Raji (cell line): ENCODE measurements around the gene TOMM40.

ENCODE experiments used
- POLR2A ChIP-seq: IDR thresholded peaks from 2 replicates; pipeline ENCODE4 v1.6.1; 2011; ENCODE audit warnings: low read depth, low read length, control low read depth; ENCODE audit not compliant: insufficient read depth

Gene TOMM40

DNA sequence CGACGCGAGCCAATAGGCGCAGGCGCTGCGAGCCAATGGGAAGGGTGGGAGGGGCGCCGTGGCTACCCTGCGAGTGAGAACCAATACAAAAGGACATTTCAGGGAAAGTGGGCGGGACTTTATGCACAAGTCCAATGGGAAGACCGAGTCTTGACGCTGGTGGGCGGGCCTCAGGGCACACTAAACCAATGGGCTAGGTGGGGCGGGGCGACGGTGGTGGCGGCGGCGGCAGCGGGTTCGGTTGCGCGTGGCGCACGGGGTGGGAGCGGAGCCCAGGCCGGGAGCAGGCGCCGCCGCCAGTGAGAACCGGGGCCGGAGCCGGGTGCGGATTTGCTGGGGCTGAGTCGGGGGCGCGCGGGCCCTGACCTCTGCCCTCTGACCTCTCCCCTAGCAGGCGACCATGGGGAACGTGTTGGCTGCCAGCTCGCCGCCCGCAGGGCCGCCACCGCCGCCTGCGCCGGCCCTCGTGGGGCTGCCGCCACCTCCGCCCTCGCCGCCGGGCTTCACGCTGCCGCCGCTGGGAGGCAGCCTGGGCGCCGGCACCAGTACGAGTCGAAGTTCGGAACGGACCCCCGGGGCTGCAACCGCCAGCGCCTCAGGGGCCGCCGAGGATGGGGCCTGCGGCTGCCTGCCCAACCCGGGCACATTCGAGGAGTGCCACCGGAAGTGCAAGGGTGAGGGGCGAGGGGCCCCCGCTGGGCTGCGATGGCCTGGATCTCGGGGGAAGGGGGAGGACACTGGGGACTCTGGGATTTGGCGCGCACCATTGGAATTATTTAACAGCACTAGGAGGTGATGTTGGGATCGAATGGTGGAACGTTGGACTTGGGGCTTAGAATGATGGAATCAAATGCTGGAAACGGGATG, at the start of gene TOMM40:
TOMM40 (plus strand) TSS at position 239 of the 867 bp plus-strand sequence; CDS start at position 401, 162 bp downstream.
- TF ChIP-seq POLR2A = peak; percentile 47

DNA sequence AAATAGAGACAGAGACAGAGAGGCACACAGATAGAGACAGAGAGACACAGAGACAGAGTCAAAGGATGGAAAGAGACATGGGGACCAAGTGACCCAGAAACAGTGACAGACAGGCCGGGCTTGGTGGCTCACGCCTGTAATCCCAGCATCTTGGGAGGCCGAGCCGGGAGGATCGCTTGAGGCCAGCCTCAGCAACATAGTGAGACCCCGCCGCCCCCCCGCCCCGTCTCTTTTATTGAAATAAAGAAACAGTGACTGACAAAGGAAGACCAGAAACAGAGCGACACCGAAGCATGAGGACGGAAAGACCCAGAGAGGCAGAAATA, 45.8 kb upstream of the TOMM40 start:
- no peak for TF ChIP-seq POLR2A

DNA sequence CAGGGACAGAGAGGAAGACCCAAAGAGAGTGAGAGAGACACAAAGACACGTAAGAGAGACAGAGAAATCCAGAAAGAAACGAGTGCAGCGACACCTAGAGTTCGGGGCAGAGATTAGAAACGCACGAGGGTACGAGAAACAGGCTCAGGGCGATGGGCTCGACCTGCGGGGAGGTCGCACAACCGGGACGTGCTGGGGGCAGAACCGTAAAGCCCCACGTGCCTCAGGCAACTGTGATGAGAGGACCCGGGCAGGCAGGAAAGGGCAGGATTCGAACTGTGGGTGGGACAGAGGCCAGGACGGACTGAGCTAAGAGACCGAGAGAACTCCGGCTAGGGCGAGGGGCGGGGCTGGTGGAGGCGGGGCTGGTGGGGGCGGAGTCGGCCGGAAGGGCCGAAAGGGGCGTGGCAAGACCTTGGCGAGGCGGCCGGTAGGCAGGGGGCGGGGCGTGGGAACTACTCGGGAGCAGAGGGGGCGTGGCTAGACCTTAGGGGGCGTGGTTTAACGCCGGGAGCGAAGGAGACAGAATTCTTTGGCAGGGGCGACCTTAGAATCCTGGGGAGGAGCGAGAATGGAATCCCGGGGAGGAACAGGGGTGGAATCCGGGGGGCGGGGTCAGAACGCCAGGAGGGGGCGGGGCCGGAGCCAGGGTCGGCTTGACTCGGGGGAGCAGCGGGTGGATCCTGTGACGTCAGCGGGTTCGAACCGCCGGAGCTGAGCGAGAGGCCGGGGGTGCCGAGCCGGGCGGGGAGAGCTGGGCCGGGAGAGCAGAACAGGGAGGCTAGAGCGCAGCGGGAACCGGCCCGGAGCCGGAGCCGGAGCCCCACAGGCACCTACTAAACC, 45.2 kb upstream of the TOMM40 start, which contains the start of gene NECTIN2:
NECTIN2 (plus strand) TSS at position 686 of the 843 bp plus-strand sequence. CDS start 229 bp downstream, outside the sequence.
- TF ChIP-seq POLR2A = peak; percentile 70

DNA sequence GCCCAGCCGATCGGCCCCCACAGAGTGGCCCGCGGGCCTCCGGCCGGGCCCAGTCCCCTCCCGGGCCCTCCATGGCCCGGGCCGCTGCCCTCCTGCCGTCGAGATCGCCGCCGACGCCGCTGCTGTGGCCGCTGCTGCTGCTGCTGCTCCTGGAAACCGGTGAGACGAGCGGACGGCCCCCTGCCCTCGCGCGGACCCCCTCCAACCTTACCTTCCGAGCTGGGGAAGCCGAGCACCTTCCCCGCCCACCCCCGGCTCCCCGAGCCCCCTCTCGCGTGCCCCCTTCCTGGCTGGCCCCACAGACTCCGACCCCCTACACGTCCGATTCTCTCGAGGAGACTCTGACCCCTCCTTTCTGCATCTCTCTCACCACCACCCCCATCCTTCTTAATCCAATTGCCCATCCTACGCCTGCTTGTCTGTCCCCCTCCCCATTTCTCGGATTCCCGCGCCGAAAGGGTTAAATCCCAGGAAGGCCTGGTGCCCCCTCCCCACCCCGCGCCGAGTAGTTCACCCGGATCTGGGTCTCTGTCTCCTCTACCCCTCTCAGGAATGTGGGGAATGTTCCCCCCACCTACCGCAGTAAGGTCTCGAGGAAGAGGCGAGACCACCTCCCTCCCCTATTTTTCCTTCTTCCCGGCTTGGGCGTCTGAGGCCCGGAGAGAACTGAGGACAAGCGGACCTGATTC, 44.5 kb upstream of the TOMM40 start:
- no peak for TF ChIP-seq POLR2A

DNA sequence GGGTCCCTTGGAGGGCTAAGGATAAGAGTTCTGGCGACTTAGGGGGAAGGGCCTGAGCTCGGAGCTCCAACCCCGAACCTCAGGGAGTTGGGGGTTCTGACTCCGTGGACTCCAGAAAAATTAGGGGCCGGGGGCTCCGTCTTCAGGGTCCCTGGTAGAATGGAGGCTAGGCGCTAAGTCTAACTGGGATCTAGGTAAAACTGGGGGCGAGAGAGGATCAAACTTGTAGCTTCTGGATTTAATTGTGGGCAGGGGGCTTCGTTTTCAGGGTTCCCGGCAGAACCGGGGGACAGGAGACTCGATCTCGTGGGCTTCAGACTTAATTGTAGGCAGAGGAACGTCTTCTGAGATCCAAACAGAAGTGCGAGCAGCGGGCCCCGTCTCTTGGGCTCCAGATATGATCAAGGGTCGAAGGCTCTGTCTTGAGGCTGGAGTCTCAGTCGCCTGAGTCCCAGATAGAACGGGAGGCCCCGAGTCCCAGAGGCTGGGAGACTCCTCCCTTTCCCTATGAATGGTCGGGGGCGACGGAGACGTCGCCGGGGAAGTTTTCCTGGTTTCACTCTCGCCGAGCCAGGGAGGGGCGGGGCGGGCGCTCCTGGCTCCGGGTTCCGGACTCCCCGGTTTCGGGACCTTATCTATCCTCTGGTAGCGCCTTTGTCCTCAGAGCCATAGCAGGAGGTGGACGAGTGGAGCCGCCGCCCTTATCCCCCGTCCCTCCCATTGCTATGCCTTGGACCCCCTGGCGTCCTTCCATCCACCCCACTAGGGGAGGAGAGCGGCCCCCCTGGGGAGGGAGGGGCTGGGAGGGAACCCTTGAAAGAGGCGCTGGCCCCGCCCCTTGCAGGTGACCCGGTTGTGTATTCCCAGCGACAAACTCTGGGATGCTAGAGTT, 43.7 kb upstream of the TOMM40 start:
- no peak for TF ChIP-seq POLR2A

DNA sequence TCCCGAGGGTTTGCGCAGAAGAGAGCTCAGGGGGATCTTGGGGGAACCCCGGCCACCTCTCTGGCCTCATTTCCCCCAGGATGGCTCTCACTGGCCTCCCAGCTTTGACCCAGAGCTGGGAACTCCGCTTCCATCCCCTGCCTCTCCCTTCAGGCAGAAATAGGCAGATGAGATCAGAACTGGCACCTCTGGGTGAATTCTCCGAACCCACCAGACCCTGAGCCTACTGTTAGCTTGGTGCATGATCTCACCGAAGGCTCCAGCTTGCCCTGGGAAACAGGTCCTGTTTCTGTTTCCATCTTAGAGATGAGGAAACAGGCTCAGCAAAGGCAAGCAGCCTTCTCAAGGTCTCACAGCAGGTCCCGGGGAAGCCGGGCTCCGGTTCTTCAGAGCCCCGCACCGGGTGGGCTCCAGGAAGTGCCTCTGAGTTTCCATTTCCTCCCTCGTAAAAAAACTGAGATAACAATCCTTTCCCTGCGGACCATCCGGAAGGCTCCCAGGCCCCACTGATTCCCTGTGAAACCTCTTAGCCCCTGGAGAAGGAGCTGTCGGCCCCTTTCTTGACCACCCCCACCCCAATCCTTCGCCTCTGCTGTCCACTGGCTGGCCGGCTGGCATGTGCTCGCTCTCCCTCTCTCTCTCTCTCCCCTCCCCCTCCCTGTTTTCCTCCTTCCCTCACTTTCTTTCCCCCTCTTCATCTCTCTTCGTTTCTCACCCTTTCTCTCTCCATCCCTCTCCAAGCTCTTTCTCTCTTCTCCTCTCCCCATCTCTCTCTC, 42.8 kb upstream of the TOMM40 start:
- no peak for TF ChIP-seq POLR2A

DNA sequence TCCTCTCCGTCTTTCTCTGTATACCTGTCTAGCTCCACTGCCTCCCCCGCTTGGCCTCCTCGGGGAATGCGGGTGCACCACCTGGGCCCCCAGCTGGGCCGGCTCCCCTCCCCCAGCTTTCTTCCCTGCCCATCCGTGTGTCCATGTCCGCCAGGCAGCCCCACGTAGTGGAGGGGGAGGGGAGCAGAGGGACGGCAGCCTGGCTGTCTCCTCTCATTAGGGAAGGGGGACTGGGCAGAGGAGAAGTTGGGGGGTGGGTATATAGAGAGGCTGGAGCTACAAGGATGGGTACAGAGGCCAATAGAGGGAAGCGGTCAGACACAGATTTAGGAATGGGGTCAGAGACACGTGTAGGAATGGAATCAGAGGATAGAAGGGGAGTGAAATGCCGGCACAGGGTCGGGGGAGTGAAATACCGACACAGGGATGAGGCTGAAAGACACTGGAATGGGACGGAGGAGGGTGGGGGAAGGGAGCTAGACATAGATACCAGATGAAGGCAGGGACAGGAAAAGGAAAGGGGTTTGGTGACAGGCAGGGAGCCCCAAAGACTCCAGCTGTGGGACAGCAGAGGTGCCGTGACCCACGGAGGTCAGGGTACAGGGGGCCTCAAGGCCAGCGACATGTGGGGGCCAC, 42.1 kb upstream of the TOMM40 start:
- no peak for TF ChIP-seq POLR2A

DNA sequence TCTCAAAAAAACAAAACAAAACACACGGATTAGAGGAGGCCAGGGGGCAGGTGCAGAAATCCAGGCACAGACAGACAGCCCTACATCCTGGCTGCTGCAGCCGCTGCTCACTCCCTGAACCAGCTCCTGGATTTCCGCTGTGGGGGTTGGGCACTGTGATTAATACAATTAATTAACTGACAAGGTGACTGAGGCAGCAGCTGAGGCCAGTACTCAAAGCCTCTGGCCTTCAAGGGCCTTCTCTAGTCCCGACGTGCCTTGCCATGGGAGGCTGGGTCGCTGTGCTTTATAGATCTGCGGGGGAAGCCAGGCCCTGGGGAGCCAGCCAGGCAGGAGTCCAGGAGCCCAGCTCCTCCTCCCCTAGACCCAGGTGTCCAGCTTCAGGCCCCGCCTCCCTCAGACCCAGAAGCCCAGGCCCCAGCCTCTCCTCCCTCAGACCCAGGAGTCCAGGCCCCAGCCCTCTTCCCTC, 40.4 kb upstream of the TOMM40 start:
- TF ChIP-seq POLR2A = no peak

DNA sequence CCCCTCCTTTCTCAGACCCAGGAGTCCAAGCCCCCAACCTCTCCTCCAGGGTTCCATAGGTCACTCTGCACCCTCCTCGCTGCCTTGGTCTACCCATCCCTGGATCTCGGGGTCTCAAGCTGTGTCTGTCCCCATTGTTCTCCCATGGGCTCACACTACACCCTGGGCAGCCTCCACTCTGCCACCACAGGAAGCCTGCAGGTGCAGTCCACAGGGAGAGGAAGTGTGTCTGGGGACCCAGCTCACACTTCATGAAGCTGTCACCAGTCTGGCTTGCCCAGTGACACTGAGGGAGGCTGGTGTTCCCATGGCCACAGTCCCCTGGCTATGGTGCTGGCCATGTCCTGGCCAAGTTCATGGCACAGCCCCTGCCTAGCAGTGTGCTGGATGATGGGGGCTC, 39.6 kb upstream of the TOMM40 start:
- no peak for TF ChIP-seq POLR2A

DNA sequence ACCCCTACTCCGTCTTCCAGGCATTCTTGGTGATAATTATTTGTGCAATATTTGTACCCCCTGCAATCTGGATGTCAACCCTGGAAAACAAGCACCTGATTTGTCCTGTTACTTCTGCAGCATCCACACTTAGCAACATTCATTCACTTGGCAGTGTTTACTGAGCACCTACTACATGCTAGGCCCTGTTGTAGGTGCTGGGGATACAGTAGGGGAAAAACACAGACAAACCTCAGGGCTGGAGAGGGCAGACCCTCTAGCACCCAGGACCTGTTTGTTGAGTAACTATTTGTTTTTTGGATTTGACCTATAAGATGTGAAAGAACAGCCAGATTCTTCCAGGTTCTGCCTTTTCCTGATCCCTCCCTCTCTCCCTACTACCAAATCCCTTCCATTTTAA, 35.4 kb upstream of the TOMM40 start:
- TF ChIP-seq POLR2A = no peak

DNA sequence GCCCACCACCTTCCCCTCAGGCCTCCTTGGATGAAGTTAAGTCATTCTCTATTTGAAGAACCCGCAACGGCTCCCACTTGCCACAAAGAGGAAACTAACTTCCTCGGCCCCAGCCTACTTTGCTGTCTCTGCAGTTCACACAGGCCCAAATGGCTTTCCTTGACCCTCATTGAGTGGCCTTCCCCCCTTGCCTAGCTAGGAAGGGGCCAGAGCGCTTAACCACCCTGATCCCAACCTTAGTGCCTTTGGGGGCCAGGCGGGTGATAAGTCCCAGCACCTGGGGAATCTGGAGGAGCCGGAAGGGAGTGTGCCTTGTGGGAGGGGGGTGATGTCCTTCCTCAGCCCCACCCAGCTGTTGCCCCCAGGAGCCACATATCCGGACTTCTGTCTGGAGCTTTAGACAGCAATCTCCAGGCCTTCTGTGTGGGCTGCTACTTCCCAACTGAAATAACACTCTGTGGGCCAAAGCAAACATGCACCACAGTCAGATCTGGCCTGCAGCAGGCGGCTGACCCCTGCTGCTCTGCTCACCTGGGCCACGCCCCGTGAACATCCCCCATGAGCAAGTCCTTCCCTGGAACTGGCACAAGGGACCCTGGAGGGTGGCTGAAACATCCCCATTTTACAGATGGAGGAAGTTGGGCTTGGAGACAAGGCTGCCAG, 34.5 kb upstream of the TOMM40 start:
- no peak for TF ChIP-seq POLR2A

DNA sequence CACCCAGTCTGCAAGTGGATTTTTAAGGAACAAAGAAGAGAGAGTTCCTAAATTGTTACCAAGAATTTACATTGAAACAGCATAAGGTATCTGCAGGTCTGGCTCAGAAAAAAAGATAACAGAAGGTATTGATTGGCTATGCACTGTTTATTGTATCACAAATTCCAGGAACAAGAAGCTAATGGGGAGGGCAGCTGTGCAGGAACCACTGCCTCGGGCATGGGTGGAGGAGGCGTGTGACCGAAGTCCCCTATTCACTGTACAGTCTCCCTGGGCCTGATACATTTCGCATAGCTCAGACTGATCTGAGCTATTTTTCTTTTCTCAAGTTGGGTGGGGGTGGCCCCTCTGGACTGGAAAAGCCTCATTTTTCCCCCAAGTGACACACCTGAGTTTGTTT, 33.2 kb upstream of the TOMM40 start:
- TF ChIP-seq POLR2A = no peak

DNA sequence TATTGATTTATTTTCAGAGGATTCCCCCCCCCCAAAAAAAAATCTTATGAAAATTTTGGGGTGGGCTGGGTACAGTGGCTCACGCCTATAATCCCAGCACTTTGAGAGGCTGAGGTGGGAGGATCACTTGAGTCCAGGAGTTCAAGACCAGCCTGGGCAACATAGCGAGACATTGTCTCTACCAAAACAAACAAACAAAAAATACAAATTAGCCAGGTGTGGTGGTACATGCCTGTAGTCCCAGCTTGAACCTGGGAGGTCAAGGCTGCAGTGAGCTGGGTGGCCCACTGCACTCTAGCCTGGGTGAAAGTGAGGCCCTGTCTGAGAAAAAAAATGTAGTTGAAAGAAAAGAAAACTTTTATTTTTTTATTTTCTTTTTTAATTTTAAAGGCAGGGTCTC, 27.1 kb upstream of the TOMM40 start:
- no peak for TF ChIP-seq POLR2A
